EH (cell line): ENCODE measurements around the gene FARS2.
A peak's percentile ranks its signal among the peaks of the same experiment; 100 is the strongest.
"Not testable (repeated sequence)": the region's sequence is repeated elsewhere in the genome, so short reads cannot be mapped to it uniquely, and the experiment has no call there.

Experiments used
- DNase-seq: peaks from one replicate; pipeline ENCODE4 v3.0.0-alpha.2; 2015; ENCODE audit warnings: low read depth

The FARS2 gene

GRCh38 chr6:5634525-5634924, 373.2 kb downstream of the FARS2 start:
- no peak for DNase-seq

GRCh38 chr6:5636210-5637030, 375.1 kb downstream of the FARS2 start:
- DNase-seq = no peak

DNA sequence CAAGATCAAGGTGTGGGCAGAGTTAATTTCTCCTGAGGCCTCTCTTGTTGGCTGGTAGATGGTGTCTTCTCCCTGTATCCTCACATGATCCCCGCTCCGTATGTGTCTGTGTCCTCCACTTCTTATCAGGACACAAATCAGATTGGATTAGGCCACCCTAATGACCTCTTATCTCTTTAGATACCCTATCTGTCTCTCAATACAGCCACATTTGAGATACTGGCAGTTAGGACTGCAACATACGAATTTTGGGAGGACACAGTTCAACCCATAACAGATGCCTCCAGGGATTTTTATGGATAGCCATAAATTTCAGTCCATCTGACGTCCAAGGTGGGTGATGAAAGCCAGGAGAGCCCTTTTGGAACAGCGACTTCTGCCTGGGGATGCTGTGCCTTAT, 376.4 kb downstream of the FARS2 start:
- DNase-seq = no peak

DNA sequence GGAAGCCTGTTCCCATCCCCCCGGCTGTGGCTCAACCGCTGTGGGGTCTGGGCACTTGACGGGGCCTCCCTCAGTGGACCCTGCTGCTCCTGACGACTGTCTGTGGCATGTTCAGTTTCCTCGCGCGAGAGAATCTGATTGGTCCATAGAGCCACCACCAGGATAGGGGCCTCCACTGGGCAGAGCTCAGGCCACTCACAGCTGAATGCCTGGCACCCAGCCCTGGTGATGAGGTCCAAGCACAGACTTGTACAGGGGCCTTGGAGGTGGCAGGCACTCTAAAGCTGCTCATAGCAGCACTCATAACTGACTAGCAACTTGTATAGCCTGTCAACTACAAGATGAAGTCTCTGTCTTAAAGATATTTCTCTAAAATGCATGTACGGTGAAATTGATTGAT, 377.4 kb downstream of the FARS2 start:
- DNase-seq = no peak

GRCh38 chr6:5639193-5639592, 377.9 kb downstream of the FARS2 start:
- DNase-seq = no peak

DNA sequence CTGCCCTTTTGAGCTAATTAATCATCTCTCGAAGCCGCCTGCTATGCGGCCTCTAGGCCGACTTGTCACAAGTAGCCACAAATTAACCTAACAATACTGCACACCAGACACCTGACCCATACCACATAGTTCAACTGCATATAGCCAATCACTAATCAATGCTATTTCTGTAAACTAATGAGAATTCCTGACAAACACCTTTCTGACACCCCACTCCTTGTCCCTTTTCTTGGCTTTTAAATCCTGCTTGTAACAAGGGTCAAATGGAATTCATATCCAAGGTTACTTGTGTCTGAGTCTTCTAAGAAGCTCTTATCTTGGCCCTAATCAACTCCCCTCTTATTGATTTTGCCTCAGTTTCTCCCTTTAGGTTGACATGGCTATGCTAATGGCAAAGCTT, 379.3 kb downstream of the FARS2 start:
- no peak for DNase-seq

GRCh38 chr6:5644523-5645185, 383.3 kb downstream of the FARS2 start:
- no peak for DNase-seq

GRCh38 chr6:5645328-5646290, 384.3 kb downstream of the FARS2 start:
- DNase-seq = no peak

- no peak for DNase-seq
Measured at GRCh38 chr6:5652406-5653137, 391.3 kb downstream of the FARS2 start.

- no peak for DNase-seq
Measured at GRCh38 chr6:5653801-5654200, 392.5 kb downstream of the FARS2 start.

DNA sequence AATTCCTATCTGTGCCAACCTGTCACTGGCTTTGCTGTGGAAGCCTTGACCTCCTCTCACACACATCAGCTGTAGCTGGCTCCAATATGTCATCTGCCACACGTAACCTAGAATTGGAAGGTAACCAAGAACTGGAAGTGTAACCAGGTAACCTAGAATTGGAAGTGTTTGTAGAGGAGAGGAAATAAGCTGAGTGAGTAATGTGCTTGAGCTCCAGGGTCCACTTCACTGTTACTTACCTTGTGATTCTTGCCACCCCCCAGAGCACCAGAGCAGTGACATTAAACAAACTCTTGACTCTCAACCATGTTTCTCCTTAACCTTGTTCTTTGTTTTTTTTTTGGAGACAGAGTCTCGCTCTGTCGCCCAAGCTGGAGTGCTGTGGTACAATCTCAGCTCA, 394.9 kb downstream of the FARS2 start:
- no peak for DNase-seq

- not testable (repeated sequence) for DNase-seq
Measured at GRCh38 chr6:5656695-5657094, 395.4 kb downstream of the FARS2 start.

- peak; percentile 82 for DNase-seq
Measured at GRCh38 chr6:5657684-5658430, 396.5 kb downstream of the FARS2 start.

GRCh38 chr6:5659467-5659866, 398.2 kb downstream of the FARS2 start:
- DNase-seq = peak; percentile 73

- no peak for DNase-seq
Measured at GRCh38 chr6:5660772-5661171, 399.5 kb downstream of the FARS2 start.

GRCh38 chr6:5662797-5663196, 401.5 kb downstream of the FARS2 start:
- DNase-seq = no peak

DNA sequence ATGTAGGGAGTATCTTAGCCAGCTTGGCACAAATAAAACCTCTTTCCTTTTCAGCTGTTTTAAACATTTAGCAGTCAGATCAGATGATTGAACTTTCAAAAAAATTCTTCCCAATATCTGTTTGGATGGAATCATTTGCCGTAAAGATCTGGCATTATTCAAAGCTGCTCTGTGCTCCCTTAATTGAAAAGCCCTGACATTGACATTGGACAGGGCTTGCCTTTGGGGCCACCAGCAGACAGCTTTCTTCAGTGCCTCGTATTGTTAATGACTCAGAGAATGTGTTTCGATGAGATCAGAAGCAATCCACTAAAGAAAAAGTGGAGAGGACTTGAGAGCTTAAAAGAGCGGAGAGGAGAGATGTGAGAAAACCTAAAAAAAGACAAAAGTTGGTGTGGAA, 401.9 kb downstream of the FARS2 start:
- peak; percentile 13 for DNase-seq

DNA sequence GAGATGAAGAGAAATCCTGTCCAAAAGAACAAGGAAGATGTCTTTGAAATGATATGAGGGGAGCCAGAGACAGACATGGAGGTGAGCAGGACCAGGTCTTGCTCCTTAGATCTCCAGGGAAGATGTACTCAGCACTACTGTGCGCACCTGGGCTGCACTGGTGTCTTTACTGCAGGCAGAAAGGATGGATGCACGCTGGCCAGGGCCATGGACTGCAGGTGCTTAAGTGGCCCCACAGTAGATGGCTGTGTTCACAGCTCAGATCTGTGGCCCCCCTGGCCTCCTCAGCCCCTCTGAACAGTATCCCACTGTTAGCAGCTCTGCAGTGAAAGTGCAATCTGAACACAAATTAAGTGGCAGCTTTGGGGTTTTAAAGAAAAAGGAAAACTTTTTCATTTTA, 402.4 kb downstream of the FARS2 start:
- DNase-seq = no peak

- DNase-seq = no peak
Measured at GRCh38 chr6:5664149-5664548, 402.8 kb downstream of the FARS2 start.

GRCh38 chr6:5665173-5665572, 403.9 kb downstream of the FARS2 start:
- DNase-seq = no peak

GRCh38 chr6:5665667-5666066, 404.4 kb downstream of the FARS2 start:
- DNase-seq = peak; percentile 13
